ENCODE measurements around the gene TPM4. TPM values are rescaled to one million over a fixed set of nuclear protein-coding genes. Genes with fewer than 3 reads are reported as not detected.
"Not testable (repeated sequence)": the region's sequence is repeated elsewhere in the genome, so short reads cannot be mapped to it uniquely, and the experiment has no call there.

The TPM4 gene
- polyA plus RNA-seq, 3 donors: 64.8 to 605 (median 330) TPM

DNA sequence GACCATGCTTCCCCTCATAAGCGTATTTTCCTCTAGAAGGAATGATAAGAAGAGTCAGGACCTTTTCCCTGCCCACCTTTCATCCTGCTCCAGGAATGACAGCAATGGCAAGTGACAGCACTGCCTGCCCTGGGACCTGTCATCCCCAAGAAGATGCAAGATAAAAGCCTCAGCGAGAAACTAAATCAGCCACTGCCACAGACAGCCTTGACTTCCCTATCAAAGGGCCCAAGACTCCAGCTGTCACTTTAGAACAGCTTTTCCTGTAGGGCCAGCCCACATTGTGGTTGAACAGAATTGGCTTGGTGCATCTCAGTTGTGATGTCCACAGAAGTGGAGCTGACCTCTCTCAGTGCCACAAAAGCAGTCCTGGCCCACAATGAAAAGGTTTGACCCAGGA, 36.5 kb downstream of the TPM4 start:
- WGBS, 3 donors: 24 to 47% (median 38%) methylated on average over 2 of the region's 2 CpGs
- no peak overlapping the region for H3K27ac ChIP-seq (ENCODE audit: low read depth, low read length)

DNA sequence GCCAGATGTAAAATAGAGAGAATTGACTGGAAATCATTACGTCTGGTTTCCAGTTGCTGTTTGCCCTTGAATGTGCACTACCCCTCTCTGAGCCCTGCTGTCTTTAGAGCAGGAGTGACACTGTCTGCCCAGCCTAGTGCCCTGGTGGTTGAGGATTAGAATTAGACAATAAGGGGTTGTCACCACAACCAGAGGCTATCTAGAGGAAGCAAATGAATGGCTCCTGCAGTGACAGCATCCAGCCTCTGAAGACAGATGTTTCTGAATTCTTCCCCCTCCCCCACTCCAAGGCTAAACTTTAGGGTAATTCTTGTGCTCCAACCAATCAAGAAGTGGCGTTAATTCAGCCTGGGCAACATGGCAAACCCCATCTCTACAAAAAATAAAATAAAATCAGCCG, 37.4 kb downstream of the TPM4 start:
- WGBS, 3 donors: 84 to 92% (median 88%) methylated on average over 3 of the region's 3 CpGs
- no peak overlapping the region for H3K27ac ChIP-seq (ENCODE audit: low read depth, low read length)

DNA sequence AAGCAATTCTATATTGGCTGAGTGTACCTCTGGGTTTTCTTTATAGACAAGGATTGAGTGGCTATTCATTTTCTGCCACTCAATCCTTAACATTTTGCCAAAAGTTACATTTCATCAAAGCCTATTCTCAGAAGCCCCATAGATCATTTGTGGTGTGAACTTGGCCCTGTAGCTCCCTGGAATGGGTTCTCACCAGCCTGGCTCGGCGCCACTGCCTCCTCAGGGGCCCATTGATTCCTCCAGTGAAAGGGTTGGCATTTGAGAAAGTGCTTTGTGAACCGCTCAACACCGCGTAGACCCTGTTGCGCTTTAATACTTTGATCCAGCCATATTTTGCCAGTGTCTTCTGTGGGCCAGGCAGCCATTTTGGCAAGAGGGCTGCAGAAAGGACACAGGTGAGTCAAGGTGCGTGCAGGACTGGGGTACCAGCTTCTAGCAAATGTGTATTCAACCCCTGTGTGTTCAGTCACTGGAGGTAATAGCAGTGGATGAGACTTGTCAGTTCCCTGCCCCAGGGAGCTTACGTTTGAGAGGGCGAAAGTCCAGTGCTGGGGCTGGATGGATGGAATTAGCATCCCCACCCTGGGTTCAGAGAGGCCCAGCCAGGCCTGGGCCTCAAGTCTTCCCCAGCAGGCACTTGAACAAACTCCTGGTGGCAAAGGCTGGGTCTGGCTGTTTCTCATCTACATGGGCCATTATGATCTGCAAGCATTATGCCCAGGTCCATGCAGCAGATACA, 39.2 kb downstream of the TPM4 start:
- H3K27ac ChIP-seq (ENCODE audit: low read depth, low read length): no peak overlapping the region
- whole genome bisulfite sequencing, 3 donors: 85 to 89% (median 87%) methylated on average over 9 of the region's 9 CpGs

DNA sequence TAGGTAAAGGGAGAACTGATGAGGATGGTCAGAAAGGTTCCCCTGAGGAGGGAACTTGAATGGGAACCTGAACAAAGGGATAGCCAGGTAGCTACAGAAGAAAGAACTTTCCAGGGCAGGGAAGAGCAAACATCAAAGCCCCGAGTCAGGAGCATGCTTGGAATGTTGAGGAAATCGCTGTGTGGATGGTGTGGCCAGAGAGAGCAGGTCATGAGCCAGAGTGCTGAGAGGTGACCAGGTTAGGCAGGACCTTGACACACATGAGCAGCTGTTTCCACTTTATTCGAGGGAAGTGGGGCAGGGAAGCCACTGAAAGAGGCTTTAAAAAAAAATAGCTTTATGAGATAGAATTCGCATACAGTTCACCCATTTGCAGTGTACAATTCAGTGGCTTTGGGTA, 39.8 kb downstream of the TPM4 start:
- no peak overlapping the region for H3K27ac ChIP-seq (ENCODE audit: low read depth, low read length)
- 65 to 76% (median 71%) methylated on average over 4 of the region's 4 CpGs for WGBS, 3 donors

DNA sequence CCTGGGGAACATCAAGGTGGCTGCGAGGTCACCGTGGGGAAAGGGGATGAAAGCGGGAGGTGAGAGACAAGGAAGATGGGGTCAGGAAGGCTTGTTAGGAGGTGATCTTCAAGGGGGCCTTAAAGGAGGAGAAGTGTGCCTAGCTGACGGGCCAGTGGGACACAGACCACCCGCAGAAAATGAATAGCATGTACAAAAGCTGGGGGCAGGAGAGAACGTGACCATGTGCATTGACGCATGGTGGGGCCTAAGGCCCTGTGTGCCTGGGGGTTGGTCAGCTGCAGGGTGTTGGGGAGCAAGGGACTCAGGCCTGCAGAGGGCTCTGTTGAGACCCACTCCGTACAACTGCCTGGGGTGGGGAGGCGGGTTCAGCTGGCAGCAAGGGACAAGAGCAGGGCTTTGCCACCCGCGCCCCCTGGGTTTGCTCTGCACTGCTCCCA, 41.3 kb downstream of the TPM4 start:
- H3K27ac ChIP-seq (ENCODE audit: low read depth, low read length): no peak overlapping the region
- 76 to 97% (median 88%) methylated on average over 10 to 11 of the region's 11 CpGs for WGBS, 3 donors

DNA sequence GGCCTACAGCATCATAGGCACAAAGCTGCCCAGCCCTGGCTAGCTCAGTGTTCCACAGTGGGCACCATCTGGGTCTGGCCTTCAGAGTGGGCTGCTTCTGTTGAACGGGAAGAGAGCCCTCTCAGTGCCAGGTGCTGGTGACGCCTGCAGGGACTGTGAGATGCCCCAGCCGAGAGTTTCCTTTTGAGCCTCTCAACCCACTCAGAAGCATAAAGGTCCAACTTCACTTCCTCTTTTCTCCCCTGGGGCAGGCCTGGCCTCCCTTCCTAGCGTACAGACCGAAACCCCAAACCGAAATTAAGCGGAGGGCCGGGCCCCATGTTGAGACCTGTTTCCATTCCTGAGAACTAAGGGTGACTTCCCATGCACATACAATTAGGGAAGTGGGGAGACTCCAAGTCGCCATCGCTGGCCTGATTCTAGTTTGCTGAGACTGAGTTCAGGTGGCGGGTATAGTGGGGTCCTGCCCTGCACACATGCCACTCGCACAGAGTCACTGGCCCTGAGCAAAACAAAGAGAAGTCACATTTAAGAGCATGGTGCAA, 42.3 kb downstream of the TPM4 start:
- WGBS, 3 donors: 59 to 90% (median 74%) methylated on average over 12 of the region's 12 CpGs
- H3K27ac ChIP-seq (ENCODE audit: low read depth, low read length): peak overlapping the region; percentile 2

DNA sequence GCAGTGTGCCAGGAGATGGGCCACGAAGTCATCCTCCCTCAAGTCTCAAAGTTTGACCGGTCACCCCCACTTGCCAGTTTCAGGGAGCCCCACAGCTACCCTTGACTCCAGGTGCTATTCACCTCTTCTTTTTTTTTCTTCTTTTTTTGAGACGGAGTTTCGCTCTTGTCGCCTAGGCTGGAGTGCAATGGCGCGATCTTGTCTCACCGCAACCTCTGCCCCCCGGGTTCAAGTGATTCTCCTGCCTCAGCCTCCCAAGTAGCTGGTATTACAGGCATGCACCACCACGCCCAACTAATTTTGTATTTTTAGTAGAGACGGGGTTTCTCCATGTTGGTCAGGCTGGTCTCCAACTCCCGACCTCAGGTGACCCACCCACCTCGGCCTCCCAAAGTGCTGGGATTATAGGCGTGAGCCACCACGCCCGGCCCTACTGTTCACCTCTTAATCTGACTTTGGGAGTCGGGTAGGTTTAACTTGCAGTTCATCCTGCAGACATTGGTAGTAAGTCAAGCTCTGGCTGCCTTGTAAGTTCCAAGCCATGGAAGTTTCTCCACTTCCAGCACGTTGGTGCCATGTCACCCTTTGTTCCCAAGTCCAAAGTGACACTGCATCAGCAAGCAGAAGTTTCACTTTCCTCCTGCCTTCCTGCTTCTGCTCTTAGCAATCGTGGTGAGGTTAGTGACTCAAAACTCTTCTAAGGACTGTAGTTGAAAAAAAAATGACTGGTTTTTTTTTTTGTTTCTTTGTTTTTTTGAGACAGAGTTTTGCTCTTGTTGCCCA, 43.0 kb downstream of the TPM4 start:
- not testable (repeated sequence) for H3K27ac ChIP-seq (ENCODE audit: low read depth, low read length)
- 82 to 91% (median 84%) methylated on average over 19 of the region's 19 CpGs for WGBS, 3 donors

DNA sequence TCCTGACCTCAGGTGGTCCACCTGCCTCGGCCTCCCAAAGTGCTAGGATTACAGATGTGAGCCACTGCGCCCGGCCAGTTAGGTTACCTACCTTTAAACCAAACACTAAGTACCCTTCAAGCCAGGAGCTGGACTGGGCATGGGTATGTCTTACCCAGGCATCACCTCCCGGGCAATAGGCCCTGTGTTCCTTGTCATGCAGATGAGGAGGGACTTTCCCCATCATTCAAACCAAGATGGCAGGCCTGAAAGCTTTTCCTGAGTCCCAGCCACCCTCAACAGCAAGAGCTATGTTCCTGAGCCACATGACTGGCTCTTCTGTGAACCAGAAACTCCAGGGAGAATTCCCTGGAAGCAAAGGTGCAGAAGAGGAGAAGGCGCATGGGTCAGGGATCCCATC, 44.8 kb downstream of the TPM4 start:
- no peak overlapping the region for H3K27ac ChIP-seq (ENCODE audit: low read depth, low read length)
- 78 to 95% (median 92%) methylated on average over 5 of the region's 5 CpGs for WGBS, 3 donors

DNA sequence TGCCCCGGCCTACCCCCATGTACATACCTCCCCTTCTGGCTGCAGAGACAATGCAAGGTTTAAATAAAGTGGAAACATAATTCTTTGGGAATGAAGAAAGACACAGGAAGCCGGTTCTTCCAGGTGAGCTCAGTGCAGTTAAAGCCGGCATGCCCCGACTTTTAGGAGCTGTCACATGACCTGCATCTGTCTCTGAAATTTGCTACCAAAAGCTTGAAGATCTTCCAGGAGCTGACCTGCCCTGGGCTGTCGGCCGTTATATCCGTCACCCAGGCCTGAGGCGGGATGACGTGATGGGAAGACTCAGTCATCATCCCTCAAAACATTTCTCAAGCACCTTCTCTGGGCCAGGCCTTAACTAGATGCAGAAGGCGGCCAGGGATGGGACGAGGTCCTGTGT, 45.7 kb downstream of the TPM4 start:
- WGBS, 3 donors: 91 to 96% (median 96%) methylated on average over 11 of the region's 11 CpGs
- no peak overlapping the region for H3K27ac ChIP-seq (ENCODE audit: low read depth, low read length)

DNA sequence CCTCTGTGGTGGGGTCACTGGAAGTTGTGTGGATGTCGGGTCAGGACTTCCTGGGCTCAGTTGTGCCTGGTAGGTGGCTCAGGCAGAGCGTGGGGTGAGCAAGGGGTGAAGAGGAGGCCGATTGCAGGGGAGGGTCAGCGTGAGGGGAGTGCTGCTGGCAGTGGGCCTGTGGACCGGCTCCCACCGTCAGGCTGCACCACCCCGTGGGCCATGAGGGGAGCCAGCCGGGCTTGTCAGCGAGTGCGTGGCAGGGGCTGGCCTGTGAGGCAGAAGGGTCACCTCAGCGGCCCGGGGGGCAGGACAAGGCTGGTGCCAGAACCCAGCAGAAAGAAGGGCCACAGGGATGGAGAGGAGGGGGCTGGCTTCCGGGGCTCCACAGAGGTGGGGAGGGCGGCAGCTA, 48.7 kb downstream of the TPM4 start:
- 88 to 93% (median 91%) methylated on average over 14 of the region's 14 CpGs for WGBS, 3 donors
- no peak overlapping the region for H3K27ac ChIP-seq (ENCODE audit: low read depth, low read length)

DNA sequence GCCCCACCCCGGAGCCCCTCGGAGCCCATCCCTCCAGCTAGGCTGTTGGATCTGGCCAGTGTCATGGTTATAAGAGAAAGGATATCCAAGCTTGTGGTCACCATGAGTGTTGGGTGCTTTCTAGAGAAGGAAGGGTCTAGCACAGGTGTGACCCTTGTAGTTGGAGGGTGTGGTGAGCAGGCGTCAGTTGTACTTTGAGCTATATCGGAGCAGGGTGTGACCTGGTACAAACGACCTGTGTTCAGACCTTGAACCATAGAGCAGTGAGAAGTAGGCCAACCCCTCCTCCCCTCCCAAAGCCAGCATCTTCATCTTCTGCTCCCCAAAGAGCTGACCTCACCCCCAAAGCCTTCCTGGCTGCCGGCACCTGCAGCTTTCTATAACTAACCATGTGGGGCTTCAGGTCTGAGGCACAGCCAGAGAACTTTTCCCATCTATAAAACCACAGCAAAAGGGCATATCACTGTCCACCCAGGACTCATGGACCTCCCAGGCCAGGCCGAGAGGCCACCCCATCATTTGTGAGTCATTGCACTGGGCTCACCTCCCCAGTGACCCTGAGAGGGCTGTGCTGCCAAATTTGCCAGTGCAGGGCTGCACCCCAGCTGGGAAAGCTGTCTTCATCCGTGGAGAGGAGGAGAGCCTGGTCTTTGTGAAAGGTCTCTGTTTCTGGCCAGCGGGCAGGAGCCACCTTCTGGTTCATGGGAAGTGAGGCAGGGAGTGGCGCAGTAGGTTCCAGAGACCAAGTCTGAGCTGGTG, 49.6 kb downstream of the TPM4 start:
- 72 to 77% (median 77%) methylated on average over 10 of the region's 10 CpGs for WGBS, 3 donors
- H3K27ac ChIP-seq (ENCODE audit: low read depth, low read length): no peak overlapping the region

DNA sequence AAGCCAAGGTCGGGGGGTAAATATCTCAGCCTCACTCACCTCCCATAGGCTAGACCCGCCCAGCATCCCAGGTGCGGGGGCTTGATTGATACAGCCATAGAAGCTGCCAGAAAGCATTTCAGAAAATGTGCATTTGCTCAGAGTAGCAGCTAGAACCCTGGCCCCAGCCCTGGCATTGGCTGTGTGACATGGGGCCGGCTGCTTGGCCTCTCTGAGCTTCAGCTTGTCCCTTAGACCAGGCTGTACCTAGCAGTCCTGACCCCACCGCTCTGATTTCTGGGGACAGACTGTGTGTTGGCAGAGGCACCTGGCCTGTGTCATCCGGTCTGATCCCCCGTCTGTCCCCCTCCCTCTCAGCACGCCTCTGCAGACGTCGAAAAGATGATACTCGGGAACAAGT, 50.8 kb downstream of the TPM4 start:
- H3K27ac ChIP-seq (ENCODE audit: low read depth, low read length): no peak overlapping the region
- WGBS, 3 donors: 89 to 90% (median 89%) methylated on average over 11 of the region's 11 CpGs

DNA sequence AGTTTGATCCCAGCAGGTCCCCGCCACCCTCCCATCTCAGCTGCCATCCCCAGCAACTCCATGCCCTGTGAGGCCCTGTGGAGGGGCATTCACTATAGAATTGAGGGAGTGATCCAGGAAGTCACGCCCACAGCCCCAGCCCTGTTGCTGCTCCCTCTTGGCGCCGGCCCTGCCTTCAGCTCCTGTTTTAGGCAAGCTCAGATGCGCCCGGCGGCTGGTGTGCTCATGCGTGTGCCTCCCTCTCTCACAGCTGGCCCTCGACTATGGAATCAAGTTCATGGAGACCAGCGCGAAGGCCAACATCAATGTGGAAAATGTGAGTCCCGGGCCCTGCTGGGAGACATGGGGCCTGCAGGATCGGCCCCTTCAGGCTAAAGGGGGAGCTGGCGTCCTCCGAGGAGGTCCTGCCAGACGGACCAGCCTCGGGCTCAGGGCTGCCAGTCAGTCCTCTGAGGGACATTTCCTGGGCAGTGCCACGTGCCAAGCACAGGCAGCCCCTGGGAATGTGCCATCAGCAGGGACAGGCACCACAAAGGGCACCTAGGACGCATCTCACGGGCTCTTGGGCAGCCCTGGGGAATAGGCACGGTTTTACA, 51.6 kb downstream of the TPM4 start:
- H3K27ac ChIP-seq (ENCODE audit: low read depth, low read length): no peak overlapping the region
- 90 to 97% (median 91%) methylated on average over 20 to 21 of the region's 21 CpGs for WGBS, 3 donors

DNA sequence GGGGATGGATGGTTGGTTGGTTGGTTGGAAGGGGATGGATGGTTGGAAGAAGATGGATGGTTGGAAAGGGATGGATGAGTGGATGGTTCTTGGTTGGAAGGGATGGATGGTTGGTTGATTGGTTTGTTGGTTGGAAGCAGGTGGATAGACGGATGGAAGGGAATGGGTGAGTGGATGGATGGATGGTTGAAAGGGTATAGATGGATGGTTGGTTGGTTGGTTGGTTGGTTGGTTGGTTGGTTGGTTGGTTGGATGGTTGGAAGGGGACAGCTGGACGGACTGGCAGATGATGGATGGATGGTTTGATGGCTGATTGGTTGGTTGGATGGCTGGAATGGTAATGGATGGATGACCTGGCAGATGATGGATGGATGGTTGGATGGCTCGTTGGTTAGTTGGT, 55.4 kb downstream of the TPM4 start:
- H3K27ac ChIP-seq (ENCODE audit: low read depth, low read length): no peak overlapping the region
- WGBS, 3 donors: 96 to 100% (median 98%) methylated on average over 3 of the region's 3 CpGs

DNA sequence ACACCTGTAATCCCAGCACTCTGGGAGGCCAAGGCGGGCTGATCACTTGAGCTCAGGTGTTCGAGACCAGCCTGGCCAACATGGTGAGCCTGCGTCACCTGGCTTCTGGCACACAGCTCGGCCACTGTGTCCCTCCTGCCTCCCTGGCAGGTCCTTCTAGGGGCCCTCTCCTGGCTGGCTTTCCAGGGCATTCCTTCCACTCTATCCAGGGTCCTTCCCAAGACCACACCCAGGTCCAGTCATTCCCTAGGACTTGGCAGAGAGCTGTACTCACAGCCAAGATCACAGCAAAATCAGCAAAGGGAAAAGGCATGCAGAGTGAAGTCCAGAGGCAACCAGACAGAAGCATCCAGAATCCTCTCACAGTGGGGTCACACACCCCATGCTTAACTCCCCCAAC, 57.5 kb downstream of the TPM4 start:
- WGBS, 3 donors: 86 to 97% (median 96%) methylated on average over 4 of the region's 4 CpGs
- H3K27ac ChIP-seq (ENCODE audit: low read depth, low read length): no peak overlapping the region

DNA sequence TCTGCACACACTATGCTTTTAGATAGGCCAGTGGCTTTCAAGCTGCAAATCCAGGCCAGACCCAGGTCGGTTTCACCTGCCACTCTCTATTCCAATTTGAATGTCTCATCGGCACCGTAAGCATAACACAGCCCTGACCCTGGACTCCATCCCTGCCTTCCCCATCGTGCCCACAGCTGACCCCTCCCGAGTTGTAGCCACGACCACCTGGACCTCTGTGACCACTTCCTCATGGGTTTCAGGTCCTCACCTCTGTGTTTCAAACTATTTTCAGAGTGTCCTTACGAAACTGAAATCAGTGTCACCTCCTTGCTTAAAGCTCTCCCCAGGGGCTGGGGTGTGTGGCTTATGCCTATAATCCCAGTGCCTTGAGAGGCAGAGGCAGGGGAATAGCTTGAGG, 58.2 kb downstream of the TPM4 start:
- H3K27ac ChIP-seq (ENCODE audit: low read depth, low read length): no peak overlapping the region
- WGBS, 3 donors: 58 to 86% (median 72%) methylated on average over 7 of the region's 7 CpGs

DNA sequence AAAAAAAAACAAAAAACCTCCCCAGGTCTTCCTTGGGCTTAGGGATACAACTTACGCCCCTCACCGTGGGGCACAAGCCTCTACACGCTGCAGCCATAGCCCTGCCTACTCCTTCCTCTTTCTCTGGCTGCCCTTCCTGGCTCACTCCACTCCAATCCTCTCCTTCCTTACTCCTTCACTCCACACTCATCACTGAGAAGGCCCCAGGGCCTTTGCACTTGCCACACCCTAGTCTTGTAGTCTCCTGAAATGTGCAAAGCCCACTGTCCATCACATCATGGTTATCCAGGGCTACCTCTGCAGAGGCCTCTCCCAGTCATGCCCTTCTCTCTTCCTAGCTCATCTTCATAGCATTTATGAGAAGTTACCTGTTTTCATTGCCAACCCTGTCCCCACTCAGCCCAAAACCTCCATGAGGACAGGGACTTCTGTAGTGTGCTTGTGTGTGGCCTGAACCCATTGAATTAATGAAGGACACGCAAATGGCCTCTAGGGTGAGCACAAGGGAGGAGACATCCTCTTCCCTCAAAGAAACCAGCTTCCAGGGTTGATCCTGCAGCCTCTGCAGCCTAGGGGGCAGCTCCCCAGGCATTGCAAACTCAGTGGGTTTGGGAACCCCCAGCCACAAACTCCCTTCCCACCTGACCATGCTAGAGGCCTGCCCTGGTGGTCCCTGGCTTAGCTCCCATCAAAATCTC, 59.3 kb downstream of the TPM4 start:
- H3K27ac ChIP-seq (ENCODE audit: low read depth, low read length): no peak overlapping the region
- WGBS, 3 donors: 65 to 90% (median 76%) methylated on average over 4 of the region's 4 CpGs

Data from adipose tissue (tissue), 3 donors.